Measurements from ENCODE around the gene ATXN1.

- TF ChIP-seq FOXM1 (IDR thresholded peaks at IDR 0.05; ENCODE audit: borderline replicate concordance) (no peak), ELF4 (IDR thresholded peaks at IDR 0.05) (no peak), SP1 (IDR thresholded peaks at IDR 0.05) (no peak), FOXK2 (IDR thresholded peaks at IDR 0.05) (no peak), BHLHE40 (IDR thresholded peaks at IDR 0.05; ENCODE audit: borderline replicate concordance) (no peak), LEF1 (IDR thresholded peaks at IDR 0.05; ENCODE audit: borderline replicate concordance) (no peak)
These were observed 283.7 kb downstream of the ATXN1 start for GRCh38 chr6:16477367-16478149.

Data from HEK293T (cell line).